ENCODE measurements around the gene TEX53. TPM values are rescaled to one million over a fixed set of nuclear protein-coding genes. Genes with fewer than 3 reads are reported as not detected.

The TEX53 gene
- total RNA-seq (ENCODE audit: low replicate concordance) = not detected in 2 replicates

DNA sequence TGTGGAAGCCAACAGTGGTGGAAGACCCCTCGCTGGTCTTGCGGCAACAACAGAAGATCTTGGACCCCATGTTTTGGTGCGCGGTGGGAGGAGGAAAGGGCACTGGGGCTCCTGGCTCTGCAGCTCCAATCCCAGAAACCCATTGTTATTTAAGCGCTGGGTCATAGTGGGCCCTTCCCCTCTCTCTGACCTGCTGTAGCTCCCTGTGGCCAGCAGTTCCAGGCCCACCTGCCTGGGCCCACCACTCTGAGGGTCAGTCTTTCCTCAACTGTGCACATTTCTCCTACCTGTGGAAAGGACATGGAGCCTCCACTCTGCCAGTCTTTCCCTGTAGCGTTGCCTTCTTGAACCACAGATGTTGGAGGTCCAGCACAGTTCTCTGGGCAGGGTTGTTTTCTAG lies at the start of gene TEX53:
Gene TEX53, minus strand, starts transcription at position 101 of the 400 bp plus-strand sequence. Its CDS starts 31 bp downstream, at position 70.

DNA sequence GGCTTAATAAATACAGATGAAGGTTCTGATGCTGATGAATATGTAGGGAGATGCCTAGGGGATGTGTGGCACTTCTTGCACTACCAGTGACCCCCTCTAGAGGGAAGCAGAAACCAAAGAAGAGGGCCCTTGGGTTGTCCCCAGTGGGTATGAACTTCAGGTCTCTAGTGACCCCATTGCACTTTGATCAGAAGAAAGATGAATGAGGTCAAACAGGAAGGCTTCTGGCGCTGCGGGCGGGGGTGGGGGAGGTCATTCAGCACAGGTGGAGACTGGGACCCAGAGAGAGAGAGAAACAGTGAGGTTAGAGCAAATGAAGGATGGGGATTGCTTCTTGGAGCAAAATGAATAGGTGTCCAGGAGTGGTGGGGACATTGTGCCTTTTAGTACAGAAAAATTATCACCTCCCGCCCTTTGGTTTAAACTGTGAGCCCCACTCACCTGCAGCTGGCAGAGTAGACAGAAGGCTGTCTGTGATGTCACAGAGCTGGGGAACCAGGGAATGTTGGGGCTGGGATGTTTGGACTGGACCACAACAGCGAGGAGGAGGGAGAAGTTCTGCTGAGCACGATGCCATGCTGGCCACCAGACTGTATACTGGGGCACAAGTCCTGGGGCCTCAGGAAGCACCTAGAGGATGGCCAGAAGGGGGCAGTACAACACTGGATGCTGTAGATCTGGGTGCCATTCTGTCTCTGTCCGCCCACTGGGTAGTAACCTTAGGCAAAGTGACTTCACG lies 24.2 kb upstream of the TEX53 start, which contains the start of gene TEX48:
Gene TEX48, minus strand, starts transcription at position 599 of the 739 bp plus-strand sequence. CDS start 10,469 bp downstream, outside the sequence.

Other genes starting within 250 kb of the TEX53 start
- gene WHRN, start 152.3 kb downstream of the TEX53 start, total RNA-seq (ENCODE audit: low replicate concordance) = 0.83 and 1.2 TPM in 2 replicates
- gene ATP6V1G1, start 70.0 kb downstream of the TEX53 start, total RNA-seq (ENCODE audit: low replicate concordance) = 35.2 and 137 TPM in 2 replicates
- 1.6 and 6.8 TPM in 2 replicates for gene TMEM268, start 46.5 kb downstream of the TEX53 start, total RNA-seq (ENCODE audit: low replicate concordance)
- gene TEX48, start 24.4 kb upstream of the TEX53 start, total RNA-seq (ENCODE audit: low replicate concordance) = not detected in 2 replicates
- gene TNFSF15, start 148.2 kb upstream of the TEX53 start, total RNA-seq (ENCODE audit: low replicate concordance) = under 0.01 and 0.12 TPM in 2 replicates